HL-60 (cell line): ENCODE results near the gene NDEL1.

Source experiments
- DNase-seq, 2 experiments: peaks; one replicate each; pipeline ENCODE4 v3.0.0-alpha.2; 2010 to 2020; ENCODE audit warnings: low read depth in 1 of 2, low spot score in 1 of 2
- H3K27ac ChIP-seq: fragments of 250-450 bp; sonication (Bioruptor Pico); replicated peaks from 2 replicates; pipeline ENCODE4 v1.5.1; 2020; ENCODE audit warnings: mild to moderate bottlenecking, moderate library complexity
- H3K27me3 ChIP-seq: fragments of 250-450 bp; sonication (Bioruptor Pico); 2 replicates; pipeline ENCODE4 v1.5.1; 2021; ENCODE audit warnings: mild to moderate bottlenecking, moderate library complexity; ENCODE audit not compliant: insufficient read depth, poor library complexity, severe bottlenecking
- H3K4me3 ChIP-seq: replicated peaks from 2 replicates; pipeline ENCODE4 v1.5.1; 2011; ENCODE audit warnings: mild to moderate bottlenecking, control low read depth, low read length; ENCODE audit not compliant: insufficient read depth
- GABPA ChIP-seq: IDR thresholded peaks from 2 replicates; pipeline ENCODE4 v1.6.1; 2012; ENCODE audit warnings: low read depth
- POLR2AphosphoS5 ChIP-seq: IDR thresholded peaks from 2 replicates; pipeline ENCODE4 v1.6.1; 2012; ENCODE audit warnings: low read depth
- SPI1 ChIP-seq: IDR thresholded peaks from 2 replicates; pipeline ENCODE4 v1.6.1; 2012; ENCODE audit warnings: low read depth, mild to moderate bottlenecking, borderline replicate concordance
- TF ChIP-seq, protein P1 (sequence below): IDR thresholded peaks from one replicate; pipeline ENCODE4 v1.5.1; 2011; ENCODE audit warnings: low read length, control low read depth, inconsistent platforms; ENCODE audit not compliant: insufficient read depth
- TF ChIP-seq, protein P2 (sequence below): IDR thresholded peaks from 2 replicates; pipeline ENCODE4 v1.6.1; 2012; ENCODE audit warnings: low read depth; ENCODE audit not compliant: insufficient replicate concordance

Gene NDEL1

DNA sequence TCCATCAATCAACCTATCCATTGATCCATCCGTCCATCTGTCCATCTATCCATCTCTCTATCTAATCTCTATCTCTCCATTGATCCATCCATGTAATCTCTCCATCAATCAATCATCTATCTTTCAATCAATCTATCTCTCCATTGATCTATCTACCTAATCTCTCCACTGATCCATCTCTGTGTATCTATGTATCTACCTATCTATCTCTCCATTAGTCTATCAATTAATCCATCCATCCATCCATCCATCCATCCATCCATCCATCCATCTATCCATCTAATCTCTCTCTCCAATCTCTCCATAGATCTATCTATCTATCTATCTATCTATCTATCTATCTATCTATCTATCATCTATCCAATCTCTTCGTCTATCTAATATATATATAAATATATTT lies 34.6 kb upstream of the NDEL1 start:
- no peak overlapping the region for H3K27ac ChIP-seq
- DNase-seq = no peak
- H3K27me3 ChIP-seq = no peaks in the 10 kb centered on the region
- TF ChIP-seq SPI1 (no peak), POLR2AphosphoS5 (no peak), GABPA (no peak)
- TF ChIP-seq, protein P1, sequence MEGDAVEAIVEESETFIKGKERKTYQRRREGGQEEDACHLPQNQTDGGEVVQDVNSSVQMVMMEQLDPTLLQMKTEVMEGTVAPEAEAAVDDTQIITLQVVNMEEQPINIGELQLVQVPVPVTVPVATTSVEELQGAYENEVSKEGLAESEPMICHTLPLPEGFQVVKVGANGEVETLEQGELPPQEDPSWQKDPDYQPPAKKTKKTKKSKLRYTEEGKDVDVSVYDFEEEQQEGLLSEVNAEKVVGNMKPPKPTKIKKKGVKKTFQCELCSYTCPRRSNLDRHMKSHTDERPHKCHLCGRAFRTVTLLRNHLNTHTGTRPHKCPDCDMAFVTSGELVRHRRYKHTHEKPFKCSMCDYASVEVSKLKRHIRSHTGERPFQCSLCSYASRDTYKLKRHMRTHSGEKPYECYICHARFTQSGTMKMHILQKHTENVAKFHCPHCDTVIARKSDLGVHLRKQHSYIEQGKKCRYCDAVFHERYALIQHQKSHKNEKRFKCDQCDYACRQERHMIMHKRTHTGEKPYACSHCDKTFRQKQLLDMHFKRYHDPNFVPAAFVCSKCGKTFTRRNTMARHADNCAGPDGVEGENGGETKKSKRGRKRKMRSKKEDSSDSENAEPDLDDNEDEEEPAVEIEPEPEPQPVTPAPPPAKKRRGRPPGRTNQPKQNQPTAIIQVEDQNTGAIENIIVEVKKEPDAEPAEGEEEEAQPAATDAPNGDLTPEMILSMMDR = no peak
- TF ChIP-seq, protein P2, sequence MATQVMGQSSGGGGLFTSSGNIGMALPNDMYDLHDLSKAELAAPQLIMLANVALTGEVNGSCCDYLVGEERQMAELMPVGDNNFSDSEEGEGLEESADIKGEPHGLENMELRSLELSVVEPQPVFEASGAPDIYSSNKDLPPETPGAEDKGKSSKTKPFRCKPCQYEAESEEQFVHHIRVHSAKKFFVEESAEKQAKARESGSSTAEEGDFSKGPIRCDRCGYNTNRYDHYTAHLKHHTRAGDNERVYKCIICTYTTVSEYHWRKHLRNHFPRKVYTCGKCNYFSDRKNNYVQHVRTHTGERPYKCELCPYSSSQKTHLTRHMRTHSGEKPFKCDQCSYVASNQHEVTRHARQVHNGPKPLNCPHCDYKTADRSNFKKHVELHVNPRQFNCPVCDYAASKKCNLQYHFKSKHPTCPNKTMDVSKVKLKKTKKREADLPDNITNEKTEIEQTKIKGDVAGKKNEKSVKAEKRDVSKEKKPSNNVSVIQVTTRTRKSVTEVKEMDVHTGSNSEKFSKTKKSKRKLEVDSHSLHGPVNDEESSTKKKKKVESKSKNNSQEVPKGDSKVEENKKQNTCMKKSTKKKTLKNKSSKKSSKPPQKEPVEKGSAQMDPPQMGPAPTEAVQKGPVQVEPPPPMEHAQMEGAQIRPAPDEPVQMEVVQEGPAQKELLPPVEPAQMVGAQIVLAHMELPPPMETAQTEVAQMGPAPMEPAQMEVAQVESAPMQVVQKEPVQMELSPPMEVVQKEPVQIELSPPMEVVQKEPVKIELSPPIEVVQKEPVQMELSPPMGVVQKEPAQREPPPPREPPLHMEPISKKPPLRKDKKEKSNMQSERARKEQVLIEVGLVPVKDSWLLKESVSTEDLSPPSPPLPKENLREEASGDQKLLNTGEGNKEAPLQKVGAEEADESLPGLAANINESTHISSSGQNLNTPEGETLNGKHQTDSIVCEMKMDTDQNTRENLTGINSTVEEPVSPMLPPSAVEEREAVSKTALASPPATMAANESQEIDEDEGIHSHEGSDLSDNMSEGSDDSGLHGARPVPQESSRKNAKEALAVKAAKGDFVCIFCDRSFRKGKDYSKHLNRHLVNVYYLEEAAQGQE = no peak
- no peak overlapping the region for H3K4me3 ChIP-seq

DNA sequence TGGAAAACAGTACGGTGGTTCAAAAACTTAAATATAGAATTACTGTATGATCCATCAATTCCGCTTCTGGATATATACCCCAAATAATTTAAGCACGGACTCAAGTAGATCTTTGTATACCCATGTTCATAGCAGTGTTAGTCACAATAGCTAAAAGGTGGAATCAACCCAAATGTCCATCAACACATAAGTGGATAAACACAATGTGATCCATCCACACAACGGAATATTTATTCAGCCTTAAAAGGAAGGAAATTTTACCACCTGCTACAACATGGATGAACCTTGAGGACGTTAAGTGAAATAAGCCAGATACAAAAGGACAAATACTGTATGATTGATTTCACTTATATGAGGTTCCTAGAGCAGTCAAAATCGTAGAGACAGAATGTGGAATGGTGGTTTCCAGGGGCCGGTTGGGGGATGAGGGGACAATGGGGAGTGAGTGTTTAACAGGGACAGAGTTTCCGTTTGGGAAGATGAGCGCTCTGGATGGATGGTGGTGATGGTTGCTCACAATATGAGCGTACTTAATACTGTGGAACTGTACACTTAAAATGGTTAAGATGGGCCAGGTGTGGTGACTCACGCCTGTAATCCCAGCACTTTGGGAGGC lies 32.7 kb upstream of the NDEL1 start:
- H3K4me3 ChIP-seq = no peak overlapping the region

DNA sequence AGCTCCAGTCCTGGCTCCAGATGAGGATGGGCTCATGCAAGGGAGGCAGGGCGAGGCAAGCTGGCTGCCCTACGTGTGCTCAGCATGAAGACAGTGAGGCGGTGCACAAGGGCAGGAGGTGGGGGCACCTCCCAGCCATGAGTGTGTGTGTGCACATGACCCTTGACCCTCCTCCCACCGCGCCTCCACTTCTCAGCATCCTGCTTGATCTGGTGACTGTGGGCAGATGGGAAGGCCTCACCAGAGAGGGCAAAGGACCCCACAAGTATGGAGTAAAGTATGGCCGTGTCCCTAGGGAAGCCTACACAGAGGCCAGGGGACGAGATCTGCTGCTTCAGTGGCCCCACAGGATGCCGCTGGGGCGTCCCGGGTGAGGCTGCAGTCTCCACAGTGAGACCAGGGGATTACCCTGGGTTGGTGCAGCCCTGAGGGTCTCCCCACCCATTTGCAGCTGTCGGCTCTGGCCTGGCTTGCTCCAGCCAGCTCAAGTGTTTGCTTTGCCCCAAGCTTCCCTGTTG lies 30.1 kb upstream of the NDEL1 start:
- Histone ChIP-seq H3K4me3 (no peak overlapping the region), H3K27me3 (no peaks in the 10 kb centered on the region), H3K27ac (no peak overlapping the region)
- no peak for DNase-seq
- TF ChIP-seq POLR2AphosphoS5 (no peak), SPI1 (no peak), GABPA (no peak)
- TF ChIP-seq, protein P1 = no peak
- TF ChIP-seq, protein P2 = no peak

More for the DNA sequence above, 32.7 kb upstream of the NDEL1 start:
- Histone ChIP-seq H3K27me3 (no peaks in the 10 kb centered on the region), H3K27ac (no peak overlapping the region)
- DNase-seq = no peak
- TF ChIP-seq SPI1 (no peak), POLR2AphosphoS5 (no peak), GABPA (no peak)
- TF ChIP-seq, protein P1 = no peak
- TF ChIP-seq, protein P2 = no peak
